HepG2 (cell line): Measurements from ENCODE around the gene SALL2. TPM values are rescaled to one million over a fixed set of nuclear protein-coding genes. Genes with fewer than 3 reads are reported as not detected.

Source experiments
- EP300 ChIP-seq, 3 experiments: sonication (generic) in 1 of 3; formaldehyde crosslinking in 1 of 3; IDR thresholded peaks; 2 replicates each; pipeline versions ENCODE4 v1.5.1 to v1.6.1; 2011 to 2020; ENCODE audit warnings: low read depth in 2 of 3, low read length in 2 of 3, borderline replicate concordance in 1 of 3, improper control_type of control experiment in 1 of 3, mild to moderate bottlenecking in 1 of 3, missing genetic modification reagents in 1 of 3, moderate library complexity in 1 of 3
- HDAC2 ChIP-seq: sonication (generic); formaldehyde crosslinking; IDR thresholded peaks from 2 replicates; pipeline ENCODE4 v1.4.0; 2020; ENCODE audit warnings: missing genetic modification reagents
- HNRNPUL1 ChIP-seq: fragments of 200-400 bp; formaldehyde crosslinking; IDR thresholded peaks from 2 replicates; pipeline ENCODE4 v1.6.1; 2017; ENCODE audit warnings: low read depth, mild to moderate bottlenecking, low read length, moderate library complexity
- MEIS2 ChIP-seq: sonication (generic); formaldehyde crosslinking; IDR thresholded peaks from 2 replicates; pipeline ENCODE4 v1.9.0; 2021; ENCODE audit warnings: mild to moderate bottlenecking, missing genetic modification reagents
- NCOA1 ChIP-seq: sonication (generic); formaldehyde crosslinking; IDR thresholded peaks from 2 replicates; pipeline ENCODE4 v1.9.0; 2021; ENCODE audit warnings: missing genetic modification reagents
- NR2F2 ChIP-seq: IDR thresholded peaks from 2 replicates; pipeline ENCODE4 v1.6.1; 2012; ENCODE audit warnings: low read depth, inconsistent platforms, borderline replicate concordance
- RBFOX2 ChIP-seq: fragments of 200-400 bp; formaldehyde crosslinking; IDR thresholded peaks from 2 replicates; pipeline ENCODE4 v1.6.1; 2017; ENCODE audit warnings: low read depth, mild to moderate bottlenecking, low read length
- REST ChIP-seq, 2 experiments: IDR thresholded peaks; 2 replicates each; pipeline ENCODE4 v1.6.1; 2011 to 2012; ENCODE audit warnings: low read length in 2 of 2, borderline replicate concordance in 1 of 2, low read depth in 1 of 2, mild to moderate bottlenecking in 1 of 2, moderate library complexity in 1 of 2
- SKI ChIP-seq: fragments of 450-650 bp; IDR thresholded peaks from one replicate; pipeline ENCODE4 v1.6.1; 2018; ENCODE audit warnings: mild to moderate bottlenecking; ENCODE audit not compliant: partially characterized antibody
- SOX5 ChIP-seq: IDR thresholded peaks from 2 replicates; pipeline ENCODE4 v1.6.1; 2016; ENCODE audit warnings: borderline replicate concordance
- U2AF2 ChIP-seq: fragments of 200-400 bp; formaldehyde crosslinking; IDR thresholded peaks from 2 replicates; pipeline ENCODE4 v1.6.1; 2017; ENCODE audit warnings: low read depth, mild to moderate bottlenecking, low read length
- ZNF329 ChIP-seq: sonication (generic); formaldehyde crosslinking; IDR thresholded peaks from 2 replicates; pipeline ENCODE4 v1.9.0; 2021; ENCODE audit warnings: low read depth, mild to moderate bottlenecking, missing genetic modification reagents
- ZNF337 ChIP-seq: sonication (generic); formaldehyde crosslinking; IDR thresholded peaks from 2 replicates; pipeline ENCODE4 v1.5.1; 2020; ENCODE audit warnings: missing genetic modification reagents, low read depth, mild to moderate bottlenecking, borderline replicate concordance
- ZNF678 ChIP-seq: sonication (generic); formaldehyde crosslinking; IDR thresholded peaks from 2 replicates; pipeline ENCODE4 v1.4.0; 2020; ENCODE audit warnings: mild to moderate bottlenecking, missing genetic modification reagents
- ZNF883 ChIP-seq: sonication (generic); formaldehyde crosslinking; IDR thresholded peaks from 2 replicates; pipeline ENCODE4 v1.5.1; 2020; ENCODE audit warnings: mild to moderate bottlenecking, missing genetic modification reagents; ENCODE audit errors: not compliant biosample characterization
- polyA plus RNA-seq, 8 experiments: library from polyadenylated mRNA; depleted of rRNA in 3 of 8; stranded (reverse) in 7 of 8; unstranded in 1 of 8; fragments of >200 nt; fragmentation: Illumina TruSeq in 4 of 8; extraction: Trizol in 4 of 8; gene quantifications; 2 replicates each; pipeline versions ENCODE4 v1.2.1 to v1.2.3, GENCODE V29; 2011 to 2016; ENCODE audit warnings: low read depth in 4 of 8, missing spikeins in 1 of 8, mixed read lengths in 1 of 8; ENCODE audit not compliant: insufficient read depth in 1 of 8
- total RNA-seq, 5 experiments: library from RNA; depleted of rRNA; stranded (reverse); fragments of >200 nt; fragmentation: Illumina TruSeq; extraction: Trizol; gene quantifications; 2 replicates each; pipeline ENCODE4 v1.2.3, GENCODE V29; 2016; ENCODE audit warnings: low read depth in 1 of 5
- TF ChIP-seq, protein P1 (sequence below): sonication (generic); formaldehyde crosslinking; IDR thresholded peaks from 2 replicates; pipeline ENCODE4 v1.8.0; 2023; ENCODE audit warnings: mild to moderate bottlenecking, missing genetic modification reagents
- TF ChIP-seq, protein P2 (sequence below): sonication (generic); formaldehyde crosslinking; IDR thresholded peaks from 2 replicates; pipeline ENCODE4 v1.8.0; 2022; ENCODE audit warnings: missing genetic modification reagents, low read depth, mild to moderate bottlenecking, borderline replicate concordance

Gene SALL2
- total and polyA plus RNA-seq, 2 of the 13 experiments (the other 11 are each of a cell fraction or from before 2014, with no cell fraction given): 4.9 to 5.8 TPM

DNA sequence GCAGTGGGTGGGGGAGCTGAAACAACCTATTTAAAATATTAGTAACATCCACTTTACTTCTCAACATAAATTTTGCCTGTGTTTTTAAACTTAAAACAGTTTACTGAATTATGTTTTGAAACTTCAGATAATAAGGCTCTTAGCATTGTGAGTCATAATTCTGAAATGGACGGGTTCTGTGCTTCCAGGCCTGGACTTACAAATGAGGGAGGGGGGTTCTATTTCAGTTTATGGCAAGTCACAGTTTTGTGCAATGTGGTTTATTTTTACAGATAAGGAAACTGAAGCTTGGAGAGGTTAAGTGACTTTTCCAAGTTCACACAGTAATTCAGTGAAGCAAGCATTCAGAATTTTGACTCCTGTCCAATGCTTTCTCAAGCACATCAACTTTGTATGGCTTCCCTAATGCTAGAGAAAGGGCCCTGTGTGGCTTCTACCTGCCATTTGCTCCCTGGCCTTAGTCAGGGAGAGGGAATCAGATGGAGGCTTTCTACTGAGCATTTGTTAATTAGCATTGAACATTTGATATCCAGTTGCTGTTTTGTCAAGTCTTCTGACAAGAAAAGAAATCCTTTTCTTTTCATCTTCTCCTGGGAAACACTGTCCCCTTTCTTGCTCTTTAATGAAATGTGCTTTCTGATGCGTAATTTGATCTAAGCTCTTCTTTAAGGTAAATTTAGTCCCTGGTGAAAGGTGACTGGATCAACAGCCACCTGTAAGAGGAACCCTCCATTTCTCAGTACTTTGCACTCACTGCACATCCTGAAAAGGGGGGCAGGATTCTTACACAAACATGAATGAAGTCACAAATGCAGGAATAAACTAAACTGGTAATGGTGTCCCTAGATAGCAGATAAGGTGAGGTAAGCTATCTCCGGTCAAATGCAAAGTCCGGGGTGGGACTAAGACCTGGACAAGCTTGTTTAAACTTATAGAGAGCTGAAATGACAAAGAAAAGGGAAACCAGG, 2.5 kb upstream of the SALL2 start (continued):
- TF ChIP-seq SKI (no peak), ZNF678 (no peak), ZNF883 (no peak), RBFOX2 (0 out of 2 replicates have a peak, but pooled peaks have one; percentile 22), HDAC2 (peak; percentile 71; the same call in 1 of the 2 replicates), ZNF337 (no peak), REST (IDR thresholded peaks at IDR 0.05; ENCODE audit: borderline replicate concordance in 1 of 2, low read depth in 1 of 2, low read length in 2 of 2) (no peak), SOX5 (CRISPR knock-in tag) (peak; percentile 62), EP300 (IDR thresholded peaks at IDR 0.05; ENCODE audit: low read depth in 2 of 2, low read length in 2 of 2) (peak in 1 of 2 experiments; percentile 80; a peak in 2 of 4 replicates), EP300 (CRISPR knock-in tag; IDR thresholded peaks at IDR 0.05; ENCODE audit: borderline replicate concordance) (peak; percentile 62), ZNF329 (CRISPR knock-in tag) (no peak), MEIS2 (CRISPR knock-in tag) (0 out of 2 replicates have a peak, but pooled peaks have one; percentile 68), NR2F2 (peak; percentile 60; the same call in 1 of the 2 replicates), NCOA1 (CRISPR knock-in tag) (no peak), U2AF2 (no peak), HNRNPUL1 (no peak)
- TF ChIP-seq, protein P1, sequence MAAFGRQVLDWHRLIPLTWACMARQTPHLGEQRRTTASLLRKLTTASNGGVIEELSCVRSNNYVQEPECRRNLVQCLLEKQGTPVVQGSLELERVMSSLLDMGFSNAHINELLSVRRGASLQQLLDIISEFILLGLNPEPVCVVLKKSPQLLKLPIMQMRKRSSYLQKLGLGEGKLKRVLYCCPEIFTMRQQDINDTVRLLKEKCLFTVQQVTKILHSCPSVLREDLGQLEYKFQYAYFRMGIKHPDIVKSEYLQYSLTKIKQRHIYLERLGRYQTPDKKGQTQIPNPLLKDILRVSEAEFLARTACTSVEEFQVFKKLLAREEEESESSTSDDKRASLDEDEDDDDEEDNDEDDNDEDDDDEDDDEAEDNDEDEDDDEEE (CRISPR knock-in tag): no peak
- TF ChIP-seq, protein P2, sequence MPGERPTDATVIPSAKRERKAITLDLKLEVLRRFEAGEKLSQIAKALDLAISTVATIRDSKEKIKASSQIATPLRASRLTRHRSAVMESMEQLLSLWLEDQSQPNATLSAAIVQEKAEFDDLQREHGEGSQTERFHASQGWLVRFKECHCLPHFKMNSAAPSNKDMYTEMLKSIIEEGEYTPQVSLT (CRISPR knock-in tag): no peak
